ENCODE results near the gene KNSTRN. TPM values are rescaled to one million over a fixed set of nuclear protein-coding genes. Genes with fewer than 3 reads are reported as not detected.

Gene KNSTRN
- total RNA-seq, 1 experiment from 2014 or later: 85.2 TPM

- no peak overlapping the region for H2AFZ ChIP-seq
- POLR2A ChIA-PET (ENCODE audit: unreplicated experiment): no interaction called here
- no peak overlapping the region for H3K4me3 ChIP-seq
- peak overlapping the region; percentile 40 for H3K27ac ChIP-seq
- no peaks in the 10 kb centered on the region for H4K20me1 ChIP-seq (ENCODE audit: insufficient read depth)
- H3K27me3 ChIP-seq (ENCODE audit: insufficient read depth, low read depth): no peaks in the 10 kb centered on the region
- H3K79me2 ChIP-seq (ENCODE audit: low read depth): no peaks in the 10 kb centered on the region
- DNase-seq: peak in 1 of 2 experiments; percentile 68
- H3K9me2 ChIP-seq (ENCODE audit: insufficient read depth): no peaks in the 10 kb centered on the region
- no peak for TF ChIP-seq CTCF (conservative IDR thresholded peaks at IDR 0.05)
- TF ChIP-seq EZH2 (IDR thresholded peaks at IDR 0.05; ENCODE audit: low read depth): no peak
- BruUV-seq (replicated peaks): no TSS peak
- no peaks in the 10 kb centered on the region for H3K9me3 ChIP-seq (ENCODE audit: insufficient read depth, low read depth)
- H3K4me1 ChIP-seq (replicated peaks; ENCODE audit: insufficient read depth): peaks cover 20% of the 10 kb centered on the region
- CTCF ChIA-PET: interaction anchor here (0.7 to 1.0 kb wide), 4 partner anchors 41 to 1023 kb away, joined by 3 to 7 read pairs (median 4); no protein-coding TSS in a partner anchor
- H3K36me3 ChIP-seq (ENCODE audit: low read depth): no peaks in the 10 kb centered on the region
- peak overlapping the region; percentile 42 for H3K4me2 ChIP-seq
- intact Hi-C loops (cut with micrococcal nuclease; ENCODE audit: unreplicated experiment): loop anchor here (1.0 to 10.0 kb wide), 4 partner anchors 39 to 207 kb away; partner anchors contain the start of gene KNSTRN
- peaks cover 21% of the 10 kb centered on the region for H3F3A ChIP-seq (ENCODE audit: insufficient read depth, low read depth)
These were observed 39.0 kb downstream of the KNSTRN start for GRCh38 chr15:40421246-40422157.

- H3K9me3 ChIP-seq (ENCODE audit: insufficient read depth, low read depth): no peaks in the 10 kb centered on the region
- no TSS peak for BruUV-seq (replicated peaks)
- no peaks in the 10 kb centered on the region for H4K20me1 ChIP-seq (ENCODE audit: insufficient read depth)
- no peak overlapping the region for H3K27ac ChIP-seq
- CTCF ChIA-PET: no interaction called here
- H2AFZ ChIP-seq: no peak overlapping the region
- no peak overlapping the region for H3K4me2 ChIP-seq
- H3K79me2 ChIP-seq (ENCODE audit: low read depth): no peaks in the 10 kb centered on the region
- intact Hi-C loops (cut with micrococcal nuclease; ENCODE audit: unreplicated experiment): loop anchor here (5.0 to 10.0 kb wide), 2 partner anchors 42 to 210 kb away; partner anchors contain the start of gene KNSTRN
- peaks cover 20% of the 10 kb centered on the region for H3F3A ChIP-seq (ENCODE audit: insufficient read depth, low read depth)
- H3K9me2 ChIP-seq (ENCODE audit: insufficient read depth): no peaks in the 10 kb centered on the region
- H3K27me3 ChIP-seq (ENCODE audit: insufficient read depth, low read depth): no peaks in the 10 kb centered on the region
- TF ChIP-seq CTCF (conservative IDR thresholded peaks at IDR 0.05) (no peak), EZH2 (IDR thresholded peaks at IDR 0.05; ENCODE audit: low read depth) (no peak)
- H3K36me3 ChIP-seq (ENCODE audit: low read depth): no peaks in the 10 kb centered on the region
- no peak for DNase-seq
- H3K4me3 ChIP-seq: no peak overlapping the region
- POLR2A ChIA-PET (ENCODE audit: unreplicated experiment): no interaction called here
- peaks cover 20% of the 10 kb centered on the region for H3K4me1 ChIP-seq (replicated peaks; ENCODE audit: insufficient read depth)
These were observed 42.1 kb downstream of the KNSTRN start for GRCh38 chr15:40424483-40425115.

GRCh38 chr15:40425681-40426080 is 43.2 kb downstream of the KNSTRN start:
- TF ChIP-seq EZH2 (IDR thresholded peaks at IDR 0.05; ENCODE audit: low read depth) (no peak), CTCF (conservative IDR thresholded peaks at IDR 0.05) (no peak)
- H3F3A ChIP-seq (ENCODE audit: insufficient read depth, low read depth): peaks cover 9% of the 10 kb centered on the region; the same call in 1 of the 2 replicates
- no peak overlapping the region for H3K4me3 ChIP-seq
- ChIA-PET CTCF (interaction anchor here (0.6 kb wide), 1 partner anchor 238 kb away, joined by 6 read pairs; no protein-coding TSS in a partner anchor), POLR2A (ENCODE audit: unreplicated experiment) (no interaction called here)
- H3K27me3 ChIP-seq (ENCODE audit: insufficient read depth, low read depth): no peaks in the 10 kb centered on the region
- H3K9me3 ChIP-seq (ENCODE audit: insufficient read depth, low read depth): no peaks in the 10 kb centered on the region
- H2AFZ ChIP-seq: no peak overlapping the region
- BruUV-seq (replicated peaks): no TSS peak
- H3K36me3 ChIP-seq (ENCODE audit: low read depth): no peaks in the 10 kb centered on the region
- no peak overlapping the region for H3K27ac ChIP-seq
- no peak overlapping the region for H3K4me2 ChIP-seq
- H3K79me2 ChIP-seq (ENCODE audit: low read depth): no peaks in the 10 kb centered on the region
- no peaks in the 10 kb centered on the region for H4K20me1 ChIP-seq (ENCODE audit: insufficient read depth)
- H3K9me2 ChIP-seq (ENCODE audit: insufficient read depth): no peaks in the 10 kb centered on the region
- H3K4me1 ChIP-seq (replicated peaks; ENCODE audit: insufficient read depth): peaks cover 12% of the 10 kb centered on the region
- intact Hi-C loops (cut with micrococcal nuclease; ENCODE audit: unreplicated experiment): loop anchor here (10.0 kb wide), 1 partner anchor 211 kb away; no protein-coding TSS in a partner anchor
- no peak for DNase-seq
